Fibroblast of the conjunctiva (primary cell): ENCODE data around the gene FSTL4.

ENCODE experiments used
- DNase-seq: peaks from one replicate; pipeline ENCODE4 v3.0.0-alpha.2; 2010; ENCODE audit warnings: low read depth

Gene FSTL4

GRCh38 chr5:133428072-133428660, 184.2 kb downstream of the FSTL4 start:
- DNase-seq = no peak

- no peak for DNase-seq
Observed at GRCh38 chr5:133427121-133427777, 185.1 kb downstream of the FSTL4 start.

- DNase-seq = no peak
Observed at GRCh38 chr5:133426264-133426663, 186.1 kb downstream of the FSTL4 start.

GRCh38 chr5:133425764-133426163, 186.6 kb downstream of the FSTL4 start:
- no peak for DNase-seq

- no peak for DNase-seq
Observed at GRCh38 chr5:133425222-133425621, 187.1 kb downstream of the FSTL4 start.

GRCh38 chr5:133423618-133424282, 188.6 kb downstream of the FSTL4 start:
- no peak for DNase-seq

GRCh38 chr5:133423011-133423617, 189.2 kb downstream of the FSTL4 start:
- DNase-seq = no peak

GRCh38 chr5:133421806-133422205, 190.5 kb downstream of the FSTL4 start:
- no peak for DNase-seq

GRCh38 chr5:133421394-133421793, 190.9 kb downstream of the FSTL4 start:
- DNase-seq = no peak

- no peak for DNase-seq
Observed at GRCh38 chr5:133420440-133421301, 191.7 kb downstream of the FSTL4 start.

GRCh38 chr5:133415906-133416305, 196.4 kb downstream of the FSTL4 start:
- DNase-seq = no peak

GRCh38 chr5:133415506-133415905, 196.8 kb downstream of the FSTL4 start:
- no peak for DNase-seq

GRCh38 chr5:133412661-133413060, 199.7 kb downstream of the FSTL4 start:
- no peak for DNase-seq

GRCh38 chr5:133410335-133410828, 202.0 kb downstream of the FSTL4 start:
- no peak for DNase-seq

GRCh38 chr5:133409210-133409674, 203.1 kb downstream of the FSTL4 start:
- no peak for DNase-seq

GRCh38 chr5:133408322-133408721, 204.0 kb downstream of the FSTL4 start:
- no peak for DNase-seq

GRCh38 chr5:133406977-133407632, 205.2 kb downstream of the FSTL4 start:
- DNase-seq = no peak

- DNase-seq = no peak
Observed at GRCh38 chr5:133406208-133406976, 205.9 kb downstream of the FSTL4 start.

GRCh38 chr5:133405275-133406034, 206.9 kb downstream of the FSTL4 start:
- DNase-seq = no peak

GRCh38 chr5:133404724-133405123, 207.6 kb downstream of the FSTL4 start:
- no peak for DNase-seq
